Nephron (organoid): ENCODE measurements around the gene STK10.

Source experiments
- H3K27ac Mint-ChIP-seq, 3 experiments: 2 replicates each; pipeline ENCODE4 v1.8.0; 2020; ENCODE audit warnings: mixed read lengths in 3 of 3, mild to moderate bottlenecking in 2 of 3, moderate library complexity in 1 of 3
- H3K27me3 Mint-ChIP-seq: 2 replicates; pipeline ENCODE4 v1.8.0; 2021; ENCODE audit warnings: low read depth, mild to moderate bottlenecking, moderate library complexity, mixed read lengths
- H3K36me3 Mint-ChIP-seq: 2 replicates; pipeline ENCODE4 v1.8.0; 2020; ENCODE audit warnings: low read depth, mixed read lengths
- H3K4me1 Mint-ChIP-seq: 2 replicates; pipeline ENCODE4 v1.8.0; 2020; ENCODE audit warnings: mixed read lengths
- H3K4me3 Mint-ChIP-seq, 3 experiments: 2 replicates each; pipeline ENCODE4 v1.8.0; 2020; ENCODE audit warnings: mild to moderate bottlenecking in 3 of 3, mixed read lengths in 3 of 3, moderate library complexity in 2 of 3
- H3K9me3 Mint-ChIP-seq: 2 replicates; pipeline ENCODE4 v1.8.0; 2020; ENCODE audit warnings: mixed read lengths
- TF ChIP-seq, protein P1 (sequence below), 3 experiments: fragments of 200-600 bp; sonication (generic); IDR thresholded peaks; one replicate each; pipeline ENCODE4 v1.5.0; 2021; ENCODE audit warnings: antibody characterized with exemption in 3 of 3; ENCODE audit not compliant: unreplicated experiment in 3 of 3

The STK10 gene

DNA sequence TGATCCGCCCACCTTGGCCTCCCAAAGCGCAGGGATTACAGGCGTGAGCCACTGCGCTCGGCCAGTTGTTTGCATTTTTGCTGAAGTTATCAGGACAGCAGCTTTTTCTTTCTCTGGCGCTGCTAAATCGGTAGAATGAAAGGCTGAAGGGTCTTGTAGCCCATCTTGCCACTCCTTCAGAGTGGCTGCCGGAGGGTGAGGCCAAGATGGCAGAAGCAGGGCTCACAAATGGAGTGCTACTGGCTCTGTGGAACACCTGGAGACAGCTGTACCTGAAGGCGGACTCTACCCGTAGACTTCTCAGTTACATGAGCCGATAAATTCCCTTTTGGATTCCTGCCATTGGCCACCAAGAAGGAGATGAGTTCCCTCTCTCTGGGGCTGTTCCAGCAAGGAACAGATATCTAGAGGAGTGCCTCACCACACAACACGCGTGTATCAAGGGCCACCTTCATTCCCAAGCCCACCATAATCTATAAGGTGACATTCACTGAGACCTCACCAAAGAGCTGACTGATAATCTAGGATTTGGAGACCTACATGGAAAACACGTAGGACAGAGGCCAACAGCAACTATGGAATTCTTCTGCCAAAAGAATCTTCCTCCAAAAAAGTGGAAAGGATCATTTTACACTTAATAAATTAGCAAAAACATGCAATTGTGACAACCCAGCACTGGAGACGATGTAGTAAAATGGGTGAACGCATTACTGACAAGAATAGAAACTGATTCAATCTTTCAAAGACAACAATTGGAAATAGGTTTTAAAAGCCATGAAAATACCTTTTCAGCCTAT is 21.8 kb downstream of the STK10 start:
- H3K27me3 Mint-ChIP-seq, result peaks cover 6% of the 10 kb centered on the region
- H3K4me1 Mint-ChIP-seq, result peaks cover 47% of the 10 kb centered on the region
- no peaks in the 10 kb centered on the region for H3K36me3 Mint-ChIP-seq
- H3K27ac Mint-ChIP-seq, result peak overlapping the region in 2 of 3 experiments; percentile 71 to 83
- no peaks in the 10 kb centered on the region for H3K9me3 Mint-ChIP-seq
- TF ChIP-seq, protein P1, sequence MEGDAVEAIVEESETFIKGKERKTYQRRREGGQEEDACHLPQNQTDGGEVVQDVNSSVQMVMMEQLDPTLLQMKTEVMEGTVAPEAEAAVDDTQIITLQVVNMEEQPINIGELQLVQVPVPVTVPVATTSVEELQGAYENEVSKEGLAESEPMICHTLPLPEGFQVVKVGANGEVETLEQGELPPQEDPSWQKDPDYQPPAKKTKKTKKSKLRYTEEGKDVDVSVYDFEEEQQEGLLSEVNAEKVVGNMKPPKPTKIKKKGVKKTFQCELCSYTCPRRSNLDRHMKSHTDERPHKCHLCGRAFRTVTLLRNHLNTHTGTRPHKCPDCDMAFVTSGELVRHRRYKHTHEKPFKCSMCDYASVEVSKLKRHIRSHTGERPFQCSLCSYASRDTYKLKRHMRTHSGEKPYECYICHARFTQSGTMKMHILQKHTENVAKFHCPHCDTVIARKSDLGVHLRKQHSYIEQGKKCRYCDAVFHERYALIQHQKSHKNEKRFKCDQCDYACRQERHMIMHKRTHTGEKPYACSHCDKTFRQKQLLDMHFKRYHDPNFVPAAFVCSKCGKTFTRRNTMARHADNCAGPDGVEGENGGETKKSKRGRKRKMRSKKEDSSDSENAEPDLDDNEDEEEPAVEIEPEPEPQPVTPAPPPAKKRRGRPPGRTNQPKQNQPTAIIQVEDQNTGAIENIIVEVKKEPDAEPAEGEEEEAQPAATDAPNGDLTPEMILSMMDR (IDR thresholded peaks at IDR 0.05; ENCODE audit: unreplicated experiment in 3 of 3), result no peak
- H3K4me3 Mint-ChIP-seq, result peak overlapping the region in 1 of 3 experiments; percentile 7

DNA sequence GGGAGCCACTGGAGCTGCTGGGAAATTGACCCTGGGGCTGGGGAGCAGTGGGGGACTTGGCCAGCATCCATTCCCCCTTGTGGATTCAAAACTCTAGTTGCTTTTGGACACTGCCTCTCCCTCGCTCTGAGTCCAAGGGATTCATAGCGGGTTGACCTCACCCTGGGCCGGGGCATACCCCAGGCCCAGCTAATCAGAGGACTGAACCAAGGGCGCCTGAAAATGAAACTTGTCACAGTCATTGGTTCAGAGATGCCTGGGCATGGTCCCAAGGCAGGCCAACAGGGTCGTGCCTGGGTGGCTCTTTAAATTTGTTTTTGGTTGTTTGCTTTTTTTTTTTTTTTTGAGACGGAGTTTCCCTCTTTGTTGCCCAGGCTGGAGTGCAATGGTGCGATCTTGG is 22.6 kb downstream of the STK10 start:
- Mint-ChIP-seq H3K9me3 (no peaks in the 10 kb centered on the region), H3K4me3 (no peak overlapping the region), H3K27me3 (peaks cover 6% of the 10 kb centered on the region), H3K27ac (peak overlapping the region in 1 of 3 experiments; percentile 81), H3K4me1 (peaks cover 47% of the 10 kb centered on the region), H3K36me3 (no peaks in the 10 kb centered on the region)
- TF ChIP-seq, protein P1 (IDR thresholded peaks at IDR 0.05; ENCODE audit: unreplicated experiment in 3 of 3), result no peak

DNA sequence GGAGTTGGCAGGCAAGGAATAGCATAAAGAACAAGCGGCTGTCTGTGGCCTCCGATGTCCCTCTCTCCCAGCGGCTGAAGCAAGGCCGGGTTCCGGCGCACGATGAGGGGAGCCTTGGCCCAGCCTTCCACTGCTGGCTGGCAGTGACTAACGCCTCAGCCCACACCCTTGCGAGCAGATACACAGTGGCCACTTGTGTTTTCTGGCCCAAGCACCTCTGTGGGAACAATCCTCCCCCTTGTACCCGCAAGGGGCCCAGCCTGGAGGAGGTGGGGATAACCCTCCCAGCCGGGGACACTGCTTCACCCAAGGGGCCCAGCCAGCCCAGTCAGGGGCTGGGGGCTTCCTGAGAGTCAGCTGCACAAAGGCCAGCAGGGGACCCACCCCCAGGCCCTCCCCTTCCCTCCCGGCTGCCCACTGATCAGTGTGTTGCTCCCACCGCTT is 23.2 kb downstream of the STK10 start:
- Mint-ChIP-seq H3K4me3 (no peak overlapping the region), H3K4me1 (peaks cover 47% of the 10 kb centered on the region), H3K27ac (peak overlapping the region in 2 of 3 experiments; percentile 52 to 81), H3K9me3 (no peaks in the 10 kb centered on the region), H3K36me3 (no peaks in the 10 kb centered on the region), H3K27me3 (peaks cover 6% of the 10 kb centered on the region)
- TF ChIP-seq, protein P1 (IDR thresholded peaks at IDR 0.05; ENCODE audit: unreplicated experiment in 3 of 3), result no peak

DNA sequence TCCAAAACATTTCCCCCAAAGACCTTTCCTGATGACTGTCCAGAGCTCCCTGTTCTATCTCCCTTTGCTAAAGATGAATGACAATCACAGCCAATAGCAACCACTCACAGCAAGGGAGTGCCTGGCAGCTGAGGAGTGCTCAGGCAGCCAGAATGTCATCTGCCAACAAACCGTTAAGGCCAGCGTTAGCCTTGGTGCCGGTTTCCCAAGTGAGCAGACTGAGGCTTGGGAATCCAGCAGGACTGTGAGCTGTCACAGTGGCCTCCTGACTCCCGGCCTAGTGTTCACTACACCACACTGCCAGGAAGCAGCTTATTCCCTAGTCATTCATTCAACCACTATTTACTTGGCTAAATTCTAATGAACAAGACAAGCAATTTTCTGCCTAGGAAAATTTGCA is 24.7 kb downstream of the STK10 start:
- TF ChIP-seq, protein P1 (IDR thresholded peaks at IDR 0.05; ENCODE audit: unreplicated experiment in 3 of 3), result no peak
- no peak overlapping the region for H3K4me3 Mint-ChIP-seq
- peak overlapping the region in 1 of 3 experiments; percentile 4 for H3K27ac Mint-ChIP-seq
- H3K9me3 Mint-ChIP-seq, result no peaks in the 10 kb centered on the region
- no peaks in the 10 kb centered on the region for H3K36me3 Mint-ChIP-seq
- H3K27me3 Mint-ChIP-seq, result no peaks in the 10 kb centered on the region
- peaks cover 47% of the 10 kb centered on the region for H3K4me1 Mint-ChIP-seq

DNA sequence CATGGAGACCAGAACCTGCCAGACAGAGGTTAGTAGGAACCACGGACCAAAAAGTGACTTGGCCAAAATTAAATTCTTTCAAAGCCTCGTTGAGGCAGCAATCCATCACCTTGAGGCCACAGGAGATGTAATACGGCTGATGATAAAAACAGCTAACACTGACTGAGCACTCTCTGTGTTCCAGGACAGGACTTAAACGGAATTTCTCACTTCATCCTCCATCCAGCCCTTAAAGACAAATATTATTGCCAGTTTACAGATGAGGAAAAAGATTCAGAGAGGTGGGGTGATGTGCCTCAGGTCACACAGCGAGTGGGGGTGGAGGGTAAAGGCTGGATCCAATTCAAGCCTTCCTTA is 25.1 kb downstream of the STK10 start:
- Mint-ChIP-seq H3K9me3 (no peaks in the 10 kb centered on the region), H3K4me3 (no peak overlapping the region), H3K36me3 (peaks cover 2% of the 10 kb centered on the region), H3K4me1 (peaks cover 43% of the 10 kb centered on the region), H3K27ac (peak overlapping the region in 1 of 3 experiments; percentile 4), H3K27me3 (no peaks in the 10 kb centered on the region)
- TF ChIP-seq, protein P1 (IDR thresholded peaks at IDR 0.05; ENCODE audit: unreplicated experiment in 3 of 3), result no peak
